IMR-90 (cell line): ENCODE measurements around the gene LRTM1. TPM values are rescaled to one million over a fixed set of nuclear protein-coding genes. Genes with fewer than 3 reads are reported as not detected.

Experiments used
- ATAC-seq: fragments of 200-7000 bp; cut with Tn5 transposase; 2 replicates; pipeline ENCODE4 v1.9.1; 2020; ENCODE audit warnings: low read depth, mild to moderate bottlenecking, moderate library complexity
- BruUV-seq: library from RNA; stranded (reverse); fragments of 400-500 nt; replicated peaks from 2 replicates; lab custom pipeline; 2021; lab: Mats Ljungman, UMichigan
- CTCF ChIA-PET: fragments of 300-600 bp; formaldehyde crosslinking; extraction: SDS; loops from one replicate; lab custom pipeline; 2021; ENCODE audit warnings: antibody characterized with exemption; lab: Yijun Ruan, JAX
- POLR2A ChIA-PET: fragments of 300-600 bp; sonication (Branson Sonifier 250); formaldehyde crosslinking; loops from one replicate; lab custom pipeline; 2022; ENCODE audit warnings: antibody characterized with exemption; ENCODE audit not compliant: unreplicated experiment; lab: Charles Lee
- DNase-seq: peaks from one replicate; pipeline ENCODE4 v3.0.0; 2013
- H2AFZ ChIP-seq: replicated peaks from 2 replicates; pipeline ENCODE3; 2013; ENCODE audit warnings: low read length, mild to moderate bottlenecking; ENCODE audit not compliant: poor library complexity
- H2AK5ac ChIP-seq: 2 replicates; pipeline ENCODE4 v1.6.1; 2013; ENCODE audit warnings: low read depth, low read length, inconsistent platforms
- H2AK9ac ChIP-seq: replicated peaks from 2 replicates; pipeline ENCODE3; 2013; ENCODE audit warnings: mild to moderate bottlenecking, low read depth, low read length, moderate library complexity; ENCODE audit not compliant: poor library complexity
- H2BK120ac ChIP-seq: 2 replicates; pipeline ENCODE4 v1.6.1; 2013; ENCODE audit warnings: low read depth, low read length, inconsistent platforms
- H2BK15ac ChIP-seq: 3 replicates; pipeline ENCODE4 v1.6.1; 2013; ENCODE audit warnings: low read depth, low read length, inconsistent platforms
- H2BK20ac ChIP-seq: 2 replicates; pipeline ENCODE4 v1.6.1; 2013; ENCODE audit warnings: low read depth, mild to moderate bottlenecking, inconsistent platforms, low read length, moderate library complexity
- H2BK5ac ChIP-seq: 2 replicates; pipeline ENCODE4 v1.6.1; 2013; ENCODE audit warnings: mild to moderate bottlenecking, low read depth, low read length, inconsistent platforms; ENCODE audit not compliant: poor library complexity, severe bottlenecking
- H3K14ac ChIP-seq: replicated peaks from 2 replicates; pipeline ENCODE4 v1.6.1; 2013; ENCODE audit warnings: low read depth, low read length, inconsistent platforms
- H3K18ac ChIP-seq: 2 replicates; pipeline ENCODE4 v1.6.1; 2013; ENCODE audit warnings: low read depth, low read length, control low read depth
- H3K23ac ChIP-seq: 2 replicates; pipeline ENCODE4 v1.6.1; 2013; ENCODE audit warnings: low read depth, low read length, inconsistent platforms
- H3K27ac ChIP-seq: 2 replicates; pipeline ENCODE4 v1.5.1; 2013; ENCODE audit warnings: mild to moderate bottlenecking, control low read depth, low read length; ENCODE audit not compliant: insufficient read depth
- H3K27me3 ChIP-seq: 2 replicates; pipeline ENCODE4 v1.6.1; 2013; ENCODE audit warnings: low read length; ENCODE audit not compliant: control insufficient read depth, insufficient read depth
- H3K36me3 ChIP-seq: 2 replicates; pipeline ENCODE4 v1.6.1; 2013; ENCODE audit warnings: low read length, mixed read lengths; ENCODE audit not compliant: control insufficient read depth, insufficient read depth
- H3K4ac ChIP-seq: 2 replicates; pipeline ENCODE4 v1.6.1; 2013; ENCODE audit warnings: low read depth, low read length, inconsistent platforms
- H3K4me1 ChIP-seq: 2 replicates; pipeline ENCODE4 v1.6.1; 2013; ENCODE audit warnings: low read length, mixed read lengths; ENCODE audit not compliant: control insufficient read depth, insufficient read depth
- H3K4me2 ChIP-seq: 2 replicates; pipeline ENCODE4 v1.6.1; 2013; ENCODE audit warnings: low read depth, mild to moderate bottlenecking, control low read depth, low read length, moderate library complexity
- H3K4me3 ChIP-seq: 2 replicates; pipeline ENCODE4 v1.5.1; 2013; ENCODE audit warnings: low read depth, mild to moderate bottlenecking, control low read depth, low read length, moderate library complexity; ENCODE audit not compliant: insufficient read depth
- H3K56ac ChIP-seq: 2 replicates; pipeline ENCODE4 v1.6.1; 2013; ENCODE audit warnings: low read length, inconsistent platforms; ENCODE audit not compliant: insufficient read depth; ENCODE audit errors: extremely low read depth
- H3K79me1 ChIP-seq, 2 experiments: 2 replicates each; pipeline ENCODE4 v1.6.1; 2013; ENCODE audit warnings: low read length in 2 of 2, inconsistent platforms in 1 of 2, low read depth in 1 of 2
- H3K9ac ChIP-seq: 2 replicates; pipeline ENCODE4 v1.6.1; 2013; ENCODE audit warnings: low read depth, low read length, control low read depth
- H3K9me1 ChIP-seq: 2 replicates; pipeline ENCODE4 v1.6.1; 2013; ENCODE audit warnings: low read length, inconsistent platforms; ENCODE audit not compliant: insufficient read depth
- H3K9me3 ChIP-seq: 2 replicates; pipeline ENCODE4 v1.6.1; 2013; ENCODE audit warnings: low read length; ENCODE audit not compliant: control insufficient read depth, insufficient read depth
- H4K20me1 ChIP-seq: 2 replicates; pipeline ENCODE4 v1.6.1; 2013; ENCODE audit warnings: low read length, inconsistent platforms; ENCODE audit not compliant: insufficient read depth
- H4K5ac ChIP-seq: 2 replicates; pipeline ENCODE4 v1.6.1; 2013; ENCODE audit warnings: mild to moderate bottlenecking, low read depth, low read length, control low read depth
- H4K8ac ChIP-seq, 2 experiments: 2 replicates each; pipeline ENCODE4 v1.6.1; 2013; ENCODE audit warnings: low read depth in 2 of 2, low read length in 2 of 2, control low read depth in 1 of 2, inconsistent platforms in 1 of 2
- H4K91ac ChIP-seq: 2 replicates; pipeline ENCODE4 v1.6.1; 2013; ENCODE audit warnings: low read depth, low read length, inconsistent platforms; ENCODE audit not compliant: insufficient read depth
- CHD1 ChIP-seq: IDR thresholded peaks from 2 replicates; pipeline ENCODE4 v1.6.1; 2012; ENCODE audit warnings: low read depth, low read length, improper control_type of control experiment
- MAFK ChIP-seq: IDR thresholded peaks from 2 replicates; pipeline ENCODE4 v1.6.1; 2012; ENCODE audit warnings: low read depth, low read length, improper control_type of control experiment
- MAZ ChIP-seq: IDR thresholded peaks from 2 replicates; pipeline ENCODE4 v1.6.1; 2012; ENCODE audit warnings: low read depth, mild to moderate bottlenecking, low read length, improper control_type of control experiment, moderate library complexity, borderline replicate concordance
- NFE2L2 ChIP-seq: fragments of 150-350 bp; IDR thresholded peaks from 2 replicates; pipeline ENCODE4 v1.6.1; 2016; ENCODE audit warnings: low read depth, mild to moderate bottlenecking, low read length
- RAD21 ChIP-seq: IDR thresholded peaks from 2 replicates; pipeline ENCODE4 v1.6.1; 2012; ENCODE audit warnings: low read length, improper control_type of control experiment
- RCOR1 ChIP-seq: IDR thresholded peaks from 2 replicates; pipeline ENCODE4 v1.6.1; 2012; ENCODE audit warnings: mild to moderate bottlenecking, low read length, improper control_type of control experiment; ENCODE audit not compliant: insufficient replicate concordance
- RFX5 ChIP-seq: IDR thresholded peaks from 2 replicates; pipeline ENCODE4 v1.8.0; 2012; ENCODE audit warnings: low read depth, mild to moderate bottlenecking, low read length, moderate library complexity
- WGBS, 2 experiments: methylation state at CpG; one replicate each; pipeline versions ENCODE4 v1.1.5 to v1.1.7; 2013; ENCODE audit warnings: missing lambda C conversion rate in 2 of 2; ENCODE audit not compliant: insufficient read length in 1 of 2; ENCODE audit errors: extremely low coverage in 2 of 2; 5-methylcytosine and 5-hydroxymethylcytosine counted together
- dilution Hi-C: fragments of 300-500 bp; cut with HindIII; formaldehyde crosslinking; loops from one replicate; pipeline ENCODE4 v1.14.3; 2018; ENCODE audit warnings: low sequenced_read_pairs; ENCODE audit not compliant: unreplicated experiment
- in situ Hi-C: fragments of 300-500 bp; cut with MboI; formaldehyde crosslinking; loops from 3 replicates; pipeline ENCODE4 v1.14.3; 2019; ENCODE audit warnings: low sequenced_read_pairs, inconsistent platforms, mixed read lengths
- intact Hi-C: fragments of 100-400 bp; cut with micrococcal nuclease; formaldehyde crosslinking; loops from 2 replicates; pipeline ENCODE4 v1.10.0; 2022
- polyA plus RNA-seq, 3 experiments: library from polyadenylated mRNA; depleted of rRNA; stranded (reverse); fragments of >200 nt; gene quantifications; 2 replicates each; pipeline ENCODE4 v1.2.3, GENCODE V29; 2012; ENCODE audit warnings: low replicate concordance in 1 of 3
- total RNA-seq: library from RNA; depleted of rRNA; stranded (reverse); fragments of >200 nt; gene quantifications from 2 replicates; pipeline ENCODE4 v1.2.3, GENCODE V29; 2012
- TF ChIP-seq, protein P1 (sequence below): fragments of 150-350 bp; IDR thresholded peaks from 2 replicates; pipeline ENCODE4 v1.6.1; 2017; ENCODE audit warnings: mild to moderate bottlenecking, antibody characterized with exemption, low read length, low read depth

The LRTM1 gene
- total and polyA plus RNA-seq, 2 of the 4 experiments (the other 2 are of a cell fraction), result not detected

DNA sequence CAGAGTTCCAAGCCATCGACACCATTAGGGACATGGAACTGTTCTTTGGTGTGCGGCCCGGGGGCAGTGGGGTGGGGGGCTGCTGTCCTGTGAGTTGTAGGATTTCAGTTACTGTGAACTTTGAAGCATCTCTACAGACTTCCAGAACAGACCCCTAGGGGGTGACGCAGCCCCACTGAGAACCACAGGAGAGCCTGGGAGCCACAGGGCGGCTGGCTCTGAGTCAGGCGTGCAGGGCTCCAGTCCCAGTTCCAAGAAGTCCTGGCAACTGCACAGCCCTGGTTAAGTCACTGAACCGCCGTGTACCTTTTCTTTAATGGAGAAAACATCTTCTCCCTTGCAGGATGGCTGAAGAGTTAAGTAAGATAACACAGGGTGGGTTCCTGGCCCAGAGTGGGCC lies 23.5 kb upstream of the LRTM1 start (continued):
- TF ChIP-seq, protein P1, sequence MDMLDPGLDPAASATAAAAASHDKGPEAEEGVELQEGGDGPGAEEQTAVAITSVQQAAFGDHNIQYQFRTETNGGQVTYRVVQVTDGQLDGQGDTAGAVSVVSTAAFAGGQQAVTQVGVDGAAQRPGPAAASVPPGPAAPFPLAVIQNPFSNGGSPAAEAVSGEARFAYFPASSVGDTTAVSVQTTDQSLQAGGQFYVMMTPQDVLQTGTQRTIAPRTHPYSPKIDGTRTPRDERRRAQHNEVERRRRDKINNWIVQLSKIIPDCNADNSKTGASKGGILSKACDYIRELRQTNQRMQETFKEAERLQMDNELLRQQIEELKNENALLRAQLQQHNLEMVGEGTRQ, result no peak
- TF ChIP-seq MAFK (no peak), RFX5 (no peak)

DNA sequence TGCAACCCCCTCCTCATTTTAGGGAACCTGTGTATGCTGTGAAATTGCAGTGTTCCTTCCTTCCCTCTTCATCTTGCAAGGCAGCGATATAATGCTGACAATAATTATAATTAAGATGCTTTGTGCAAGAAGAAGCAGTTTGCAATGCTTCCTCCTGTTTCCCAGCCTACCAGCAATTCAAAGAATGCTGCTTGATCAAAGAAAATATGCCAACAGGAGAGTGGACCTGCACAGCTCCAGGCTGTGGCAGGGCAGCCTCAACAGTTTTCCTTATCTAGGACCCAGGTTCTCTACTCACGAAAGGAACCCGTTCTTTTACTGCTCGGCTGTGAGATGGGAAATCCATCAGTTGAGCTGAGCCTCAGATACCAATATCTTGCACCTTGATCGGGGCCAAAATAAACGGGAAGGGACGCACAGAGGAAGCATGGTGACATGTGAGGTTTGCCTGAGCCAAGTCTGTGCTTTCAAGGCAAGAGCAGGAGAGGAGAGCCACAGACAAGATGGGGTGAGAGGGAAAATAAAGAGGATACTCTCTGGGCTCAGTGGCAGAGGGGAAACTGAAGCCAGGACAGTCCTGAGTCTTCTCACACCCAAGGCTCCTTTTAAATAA lies 22.6 kb upstream of the LRTM1 start:
- H2AFZ ChIP-seq, result peak overlapping the region; percentile 29
- no peak overlapping the region for H2AK9ac ChIP-seq
- no peaks in the 10 kb centered on the region for H3K36me3 ChIP-seq
- H3K79me1 ChIP-seq, result peaks cover 5 to 23% of the 10 kb centered on the region in 2 experiments; a peak in 3 of 4 replicates
- peak overlapping the region; percentile 57; the same call in 1 of the 3 replicates for H2BK15ac ChIP-seq
- H3K56ac ChIP-seq, result no peak overlapping the region
- H4K20me1 ChIP-seq, result no peaks in the 10 kb centered on the region
- no peak overlapping the region for H3K4me2 ChIP-seq
- H2BK20ac ChIP-seq, result peak overlapping the region; percentile 83
- no peak overlapping the region for H3K4me3 ChIP-seq
- no peaks in the 10 kb centered on the region for H3K9me3 ChIP-seq
- peak overlapping the region; percentile 18; the same call in 1 of the 2 replicates for H3K9ac ChIP-seq
- H3K4ac ChIP-seq, result peak overlapping the region; percentile 75
- peak overlapping the region; percentile 91 for H4K91ac ChIP-seq
- ChIA-PET CTCF (interaction anchor here (0.5 to 1.6 kb wide), 4 partner anchors 33 to 522 kb away, joined by 3 to 6 read pairs (median 4); no protein-coding TSS in a partner anchor), POLR2A (no interaction called here)
- peak overlapping the region; percentile 81 for H2BK120ac ChIP-seq
- peaks cover 18% of the 10 kb centered on the region for H3K4me1 ChIP-seq
- BruUV-seq, result no TSS peak
- H2AK5ac ChIP-seq, result peak overlapping the region; percentile 71
- peak overlapping the region; percentile 15 for H2BK5ac ChIP-seq
- ATAC-seq, result no peak
- 0 out of 2 replicates have a peak overlapping the region, but pooled peaks have one; percentile 17 for H3K27ac ChIP-seq
- TF ChIP-seq, protein P1, result no peak
- no peak for TF ChIP-seq RFX5
- TF ChIP-seq MAFK, result no peak
- no peak for TF ChIP-seq CHD1
- TF ChIP-seq MAZ, result no peak
- TF ChIP-seq NFE2L2, result no peak
- TF ChIP-seq RCOR1, result no peak
- TF ChIP-seq RAD21, result no peak
- H4K8ac ChIP-seq, result peak overlapping the region; percentile 69 to 86
- intact Hi-C loops (loop anchor here (1.0 to 5.0 kb wide), 12 partner anchors 80 to 1092 kb away; no protein-coding TSS in a partner anchor), in situ Hi-C loops (loop anchor here (5.0 kb wide), 2 partner anchors 217 to 532 kb away; no protein-coding TSS in a partner anchor), dilution Hi-C loops (no loop called here)
- peak overlapping the region; percentile 26 for H3K18ac ChIP-seq
- WGBS, 2 experiments, result 34% methylated on average over 3 of the region's 7 CpGs; no CpG with 5 or more reads in 1 of the 2 experiments
- peak overlapping the region; percentile 67 for H3K14ac ChIP-seq
- peak overlapping the region; percentile 13 for H4K5ac ChIP-seq
- H3K23ac ChIP-seq, result peak overlapping the region; percentile 41
- no peak for DNase-seq
- H3K9me1 ChIP-seq, result peaks cover 23% of the 10 kb centered on the region
- no peaks in the 10 kb centered on the region for H3K27me3 ChIP-seq
